GM18526 (cell line): ENCODE measurements around the gene PTPRN2.

Source experiments
- POLR2A ChIP-seq: IDR thresholded peaks from 3 replicates; pipeline ENCODE4 v1.6.1; 2011; ENCODE audit not compliant: insufficient read length; ENCODE audit errors: extremely low read depth

Gene PTPRN2

DNA sequence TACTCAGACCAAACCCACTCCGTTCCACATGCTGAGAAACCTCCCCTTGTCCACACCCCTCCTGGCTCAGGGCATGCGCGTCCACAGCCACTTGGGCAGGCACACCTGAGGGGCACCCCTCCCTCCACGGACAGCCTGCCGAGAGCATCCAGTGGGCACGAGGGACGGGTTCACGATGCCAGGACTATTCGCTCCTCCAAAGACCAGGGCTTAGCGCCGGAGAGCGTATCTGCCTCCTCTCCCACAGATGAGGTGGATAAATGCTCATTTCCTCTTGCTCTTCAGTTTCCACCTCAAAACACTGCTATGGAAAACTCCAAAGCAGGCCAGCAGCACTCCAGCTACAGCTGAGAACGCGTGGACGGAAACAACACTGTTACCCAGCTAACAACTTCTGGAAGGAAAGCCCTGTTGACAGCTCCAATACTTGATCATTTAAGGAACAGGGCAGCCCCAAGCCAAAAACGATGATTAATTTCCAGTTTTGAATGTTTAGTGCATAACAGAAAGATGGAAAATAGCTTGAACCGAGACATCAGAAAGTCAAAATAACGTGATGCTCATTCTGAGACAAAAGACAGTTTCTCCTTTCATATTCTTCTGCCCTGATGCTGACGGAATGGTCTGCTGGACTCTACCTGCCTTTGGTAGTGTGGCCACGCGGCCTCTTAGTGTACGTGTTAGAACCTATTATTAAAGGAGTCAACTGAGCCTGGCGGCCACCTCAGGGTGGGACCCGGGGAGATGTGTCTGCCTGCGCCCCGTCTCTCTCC, 1046.1 kb downstream of the PTPRN2 start:
- no peak for TF ChIP-seq POLR2A

DNA sequence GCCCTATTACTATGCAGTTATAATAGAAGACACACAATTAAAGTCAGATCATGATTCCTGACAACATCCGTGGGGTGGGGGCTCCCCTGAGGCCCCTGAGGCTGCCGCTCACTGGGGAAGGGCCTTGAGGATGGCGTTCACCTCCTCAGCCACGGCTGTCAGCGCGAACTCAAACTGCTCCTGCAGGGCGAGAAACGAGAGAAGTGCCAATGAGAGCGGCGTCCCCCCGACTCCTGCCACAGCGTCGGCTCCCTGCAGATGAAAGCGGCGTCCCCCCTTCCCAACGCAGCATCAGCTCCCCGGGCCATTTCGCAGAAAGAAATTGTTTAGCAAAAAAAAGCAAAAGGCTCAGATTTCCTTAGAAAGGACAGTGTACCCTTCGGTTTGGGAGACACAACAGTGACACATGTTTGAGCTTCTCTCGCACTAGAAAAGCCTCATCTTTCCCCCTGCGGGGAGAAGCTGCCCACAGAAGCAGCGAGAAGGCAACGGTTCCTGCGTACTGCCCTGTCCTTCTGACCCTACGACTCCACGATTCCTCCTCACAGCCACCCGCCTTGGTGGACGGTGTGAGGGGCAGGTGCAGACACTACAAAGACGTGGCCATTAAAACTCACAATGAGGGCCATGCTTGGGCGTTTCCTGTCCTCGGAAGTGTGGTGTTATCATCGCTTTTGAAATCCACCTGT, 1046.9 kb downstream of the PTPRN2 start:
- no peak for TF ChIP-seq POLR2A

DNA sequence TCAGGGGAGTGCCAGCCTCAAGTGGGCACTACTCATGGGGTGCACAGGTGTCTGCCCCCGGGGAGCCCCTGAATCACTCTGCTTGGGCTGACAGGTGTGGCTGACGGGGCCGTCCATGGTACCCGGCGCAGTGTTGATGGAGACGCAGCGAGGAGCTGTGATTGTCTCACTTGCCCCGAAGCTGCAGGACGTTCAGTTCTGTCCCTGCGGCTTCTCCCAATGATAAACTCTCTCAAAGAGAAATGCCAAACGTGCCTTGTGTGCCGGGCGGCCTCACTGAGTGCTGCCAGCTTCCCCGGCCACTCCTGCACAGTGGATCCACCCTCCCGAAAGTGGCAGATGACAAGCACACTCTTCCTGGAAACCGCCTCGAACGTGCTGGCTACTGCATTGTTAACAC, 1047.6 kb downstream of the PTPRN2 start:
- TF ChIP-seq POLR2A, result no peak

DNA sequence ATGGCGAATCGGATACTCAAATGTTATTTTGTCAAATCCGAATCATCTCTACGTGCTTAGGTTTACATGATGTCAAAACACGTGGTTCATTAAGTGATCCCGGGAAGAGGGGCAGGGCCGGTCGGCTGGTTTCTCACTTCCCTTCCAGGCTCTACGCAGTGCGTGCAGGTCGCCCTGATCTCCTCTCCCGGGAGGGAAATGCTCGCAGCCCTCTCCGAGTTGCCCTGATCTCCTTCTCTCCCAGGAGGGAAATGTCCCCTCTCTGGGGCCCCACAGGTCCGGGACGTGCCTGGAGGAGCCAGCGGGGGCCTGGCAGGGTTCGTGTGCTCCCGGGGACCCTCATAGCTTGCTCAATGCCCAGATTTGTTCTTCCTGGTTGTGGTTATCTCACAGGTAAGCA, 1048.1 kb downstream of the PTPRN2 start:
- TF ChIP-seq POLR2A, result no peak

DNA sequence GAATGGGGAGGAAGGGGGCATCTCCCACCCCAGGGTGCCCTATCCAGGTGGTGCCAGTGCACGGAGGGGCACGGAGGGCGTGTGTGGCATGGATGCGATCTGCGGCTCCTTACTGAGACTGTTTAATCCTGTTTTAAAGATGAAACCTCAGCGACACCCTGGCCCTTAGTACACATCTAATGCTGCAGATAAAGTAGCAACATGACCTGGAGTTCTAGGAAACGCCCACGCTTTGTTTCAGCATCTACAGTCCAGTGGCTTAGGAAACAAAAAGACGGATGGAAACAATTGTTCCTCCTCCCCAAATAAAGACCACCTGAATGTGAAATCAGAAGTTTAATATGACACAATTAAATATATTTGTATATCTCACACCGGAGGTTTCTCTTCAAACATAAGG, 1048.9 kb downstream of the PTPRN2 start:
- no peak for TF ChIP-seq POLR2A

DNA sequence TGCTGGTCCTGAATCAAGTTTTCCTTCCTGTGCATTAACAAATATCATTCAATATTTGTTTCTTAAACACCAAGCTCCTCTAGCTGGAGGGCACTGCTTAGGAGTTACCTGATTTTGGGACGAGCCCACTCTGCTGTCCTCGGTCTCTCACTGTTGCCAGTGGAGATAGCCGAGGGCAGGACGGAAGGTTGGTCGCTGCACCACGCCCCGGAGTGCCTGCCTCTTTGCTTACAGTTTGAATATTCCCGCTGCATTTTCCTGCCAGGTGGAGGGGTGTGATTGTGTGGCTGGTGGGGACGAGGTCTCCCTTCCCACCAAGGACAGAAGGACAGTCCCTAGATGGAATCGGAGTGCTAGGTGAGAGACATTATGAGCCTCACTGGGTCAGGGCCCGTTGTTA, 1049.3 kb downstream of the PTPRN2 start:
- TF ChIP-seq POLR2A, result no peak

DNA sequence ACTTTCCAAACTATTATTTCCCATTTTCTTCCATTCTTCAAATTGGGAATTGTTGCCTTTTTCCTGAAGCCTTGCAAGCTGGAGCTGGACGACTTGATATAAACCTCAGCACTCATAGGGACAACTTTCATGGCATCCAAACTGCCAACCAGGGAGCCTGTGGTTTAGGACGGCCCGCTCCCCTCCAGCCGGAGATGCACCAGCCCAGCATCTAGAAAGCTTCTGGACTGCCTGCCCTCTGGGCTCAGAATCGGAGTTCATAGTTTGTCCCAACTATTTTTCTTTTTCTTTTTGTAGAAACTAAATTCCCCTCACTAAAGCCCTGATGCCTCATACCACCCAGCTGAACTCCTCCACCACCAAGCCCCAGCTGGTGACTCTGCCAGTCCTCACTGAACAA, 1050.6 kb downstream of the PTPRN2 start:
- TF ChIP-seq POLR2A, result no peak

DNA sequence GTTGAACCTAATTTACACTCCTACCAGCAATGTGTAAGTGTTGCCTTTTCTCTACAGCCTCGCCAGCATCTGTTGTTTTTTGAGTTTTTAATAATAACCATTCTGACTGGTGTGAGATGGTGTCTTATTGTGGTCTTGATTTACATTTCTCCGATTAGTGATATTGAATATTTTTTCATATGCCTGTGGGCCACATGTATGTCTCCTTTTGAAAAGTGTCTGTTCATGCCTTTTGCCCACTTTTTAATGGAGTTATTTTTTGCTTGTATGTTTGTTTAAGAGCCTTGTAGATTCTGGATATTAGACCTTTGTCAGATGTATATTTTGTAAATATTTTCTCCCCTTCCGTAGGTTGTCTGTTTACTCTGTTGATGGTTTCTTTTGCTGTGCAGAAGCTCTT, 1055.6 kb downstream of the PTPRN2 start:
- TF ChIP-seq POLR2A, result no peak

DNA sequence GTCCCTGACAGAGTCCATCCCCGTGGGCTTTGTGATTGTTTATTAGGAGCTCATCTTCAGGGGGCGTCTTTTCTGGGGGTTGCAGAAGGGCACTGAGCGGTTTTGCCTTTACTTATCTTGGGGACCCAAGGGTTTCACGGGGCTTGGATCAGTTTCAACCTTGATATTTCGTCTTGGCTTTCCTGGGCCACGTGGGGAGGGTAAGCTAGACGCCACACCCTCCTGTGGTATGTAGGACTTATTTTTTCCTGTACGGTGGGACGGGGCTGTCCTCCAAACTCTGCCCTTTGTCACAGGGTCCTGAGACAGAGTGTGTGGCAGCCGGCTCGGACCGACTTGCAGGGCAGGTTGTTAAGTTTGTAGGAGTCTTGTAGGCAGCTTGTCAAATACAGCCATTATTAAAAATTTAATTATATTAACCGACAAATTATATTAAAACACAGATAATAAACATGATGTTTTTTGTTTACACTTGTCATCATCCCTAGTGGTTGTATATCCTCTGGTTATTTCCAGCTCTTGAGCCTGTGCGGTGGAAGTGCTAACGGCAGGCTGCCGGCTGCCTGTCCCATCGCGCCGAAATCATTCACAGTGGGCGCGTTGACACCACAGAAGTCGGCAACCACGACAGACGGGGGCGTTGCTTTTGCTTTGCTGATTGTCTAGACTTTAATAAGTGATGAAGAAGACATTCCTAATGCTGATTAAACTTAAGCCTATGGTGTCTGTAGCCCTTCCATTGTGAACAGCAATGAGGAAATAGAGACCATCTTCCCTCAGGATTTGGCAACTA, 1057.7 kb downstream of the PTPRN2 start:
- no peak for TF ChIP-seq POLR2A

DNA sequence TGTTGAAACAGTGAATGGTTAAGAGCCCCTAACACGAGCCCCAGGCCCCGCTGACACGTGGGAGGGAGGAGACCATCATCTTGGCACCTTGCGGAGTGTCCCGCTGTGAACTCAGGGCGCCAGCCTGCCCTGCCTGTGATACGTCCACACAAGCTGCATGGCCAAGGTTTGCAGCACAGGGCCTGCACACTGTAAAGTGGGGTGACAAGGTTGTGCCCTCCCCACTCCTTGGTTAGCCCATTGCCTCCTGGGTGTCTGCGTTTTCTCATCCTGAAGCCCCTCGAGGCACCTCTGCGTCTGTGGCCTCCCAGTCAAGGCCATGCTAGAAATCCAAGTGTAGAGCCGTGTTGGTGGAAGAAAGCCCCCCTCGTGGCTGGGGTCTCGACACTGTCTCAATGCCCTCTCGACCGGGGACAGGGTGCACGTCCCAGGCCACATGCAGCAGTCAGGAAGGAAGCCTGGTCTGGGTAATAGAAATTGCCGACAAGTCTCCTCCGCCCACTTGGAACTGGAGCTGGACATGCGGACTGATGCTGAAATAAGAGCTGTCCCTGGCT, 1058.8 kb downstream of the PTPRN2 start:
- TF ChIP-seq POLR2A, result no peak

DNA sequence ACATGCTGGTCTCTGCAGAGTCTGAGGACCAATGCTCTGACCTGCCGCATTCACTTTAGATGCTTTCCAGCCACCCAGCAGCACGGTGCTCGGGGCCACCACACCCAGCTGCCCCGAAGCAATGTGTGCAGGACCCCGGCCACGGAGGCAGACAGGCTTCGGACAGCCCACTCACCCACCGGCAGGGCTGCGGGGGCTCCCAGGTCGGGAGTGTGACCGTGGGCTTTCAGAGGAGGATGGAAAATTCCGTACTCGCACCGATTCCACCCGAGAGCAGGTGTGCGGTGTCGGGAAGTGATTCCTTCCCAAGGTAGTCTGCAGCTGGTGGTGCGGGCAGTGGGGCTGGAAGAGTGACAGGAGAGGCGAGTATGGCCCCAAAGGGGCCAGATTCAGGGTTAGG, 1059.9 kb downstream of the PTPRN2 start:
- no peak for TF ChIP-seq POLR2A

DNA sequence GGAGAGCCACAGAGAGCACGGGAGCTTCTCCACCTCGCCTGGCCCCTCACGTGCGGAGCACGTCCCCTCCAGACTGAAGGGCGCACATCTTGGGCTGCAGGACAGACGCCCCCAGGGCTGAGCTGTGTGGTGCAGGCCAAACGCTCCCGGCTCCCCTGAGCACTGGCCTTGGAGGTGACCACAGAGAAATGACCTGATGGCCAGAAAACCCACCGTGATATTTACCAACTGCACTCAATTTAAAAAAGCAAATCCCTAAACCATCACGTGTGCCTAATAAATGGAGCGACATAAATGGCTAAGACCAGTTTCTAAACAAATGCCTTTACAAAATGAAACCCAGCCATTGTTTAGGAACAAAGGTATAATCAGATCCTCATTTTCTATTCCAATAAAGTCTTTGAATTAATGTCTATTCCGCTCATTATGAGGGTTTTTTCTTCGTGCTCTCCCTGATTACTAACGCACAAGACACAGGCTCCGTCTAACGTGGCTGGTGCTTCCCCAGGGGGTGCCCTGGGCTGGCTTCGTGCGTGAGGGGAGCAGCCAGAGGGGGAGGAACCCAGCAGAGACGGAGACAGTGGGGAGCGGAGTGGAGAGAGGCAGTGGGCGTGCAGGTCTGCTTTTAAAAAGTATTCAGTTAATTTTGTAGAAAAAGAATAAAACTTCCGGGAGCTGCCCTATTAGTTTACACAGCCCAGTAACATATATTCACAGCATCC, 1060.5 kb downstream of the PTPRN2 start:
- no peak for TF ChIP-seq POLR2A

DNA sequence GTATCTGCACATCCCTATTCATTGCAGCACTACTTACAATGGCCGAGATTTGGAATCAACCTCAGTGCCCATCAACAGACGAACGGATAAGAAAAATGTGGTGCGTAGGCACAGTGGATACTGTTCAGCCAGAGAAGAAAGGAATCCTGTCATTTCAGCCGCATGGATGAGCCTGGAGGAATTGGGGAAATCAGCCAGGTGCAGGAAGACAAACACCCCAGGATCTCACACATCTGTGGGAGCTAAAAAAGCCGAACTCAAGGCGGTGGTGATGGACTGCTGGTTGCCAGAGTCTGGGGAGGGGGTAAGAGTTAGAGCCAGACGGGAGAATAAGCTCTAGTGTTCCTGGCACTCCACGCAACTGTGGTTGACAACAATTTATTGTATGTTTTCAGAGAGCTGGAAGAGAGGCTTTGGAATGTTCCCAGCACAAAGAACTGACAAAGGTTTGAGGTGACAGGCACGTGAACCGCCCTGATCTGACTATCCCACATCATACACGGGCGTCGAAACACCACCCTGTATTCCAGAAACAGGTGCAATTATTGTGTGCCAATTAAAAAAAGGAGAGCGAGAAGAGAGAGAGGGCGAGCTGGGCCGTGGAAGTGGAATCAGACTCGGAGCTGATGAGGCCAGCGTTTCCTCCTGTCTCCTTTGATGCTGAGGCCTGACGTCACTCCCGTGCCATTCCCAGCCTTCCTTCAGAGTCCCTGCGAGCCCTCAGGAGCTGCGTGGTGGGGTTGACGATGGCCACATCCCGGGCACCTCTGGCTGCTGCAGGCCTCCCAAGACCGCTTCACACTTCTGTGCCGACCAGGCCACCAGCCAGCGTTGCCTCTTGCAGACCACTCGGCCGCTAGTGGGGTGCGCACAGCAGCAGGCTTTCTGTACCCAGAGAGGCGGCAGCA, 1061.4 kb downstream of the PTPRN2 start:
- TF ChIP-seq POLR2A, result no peak

DNA sequence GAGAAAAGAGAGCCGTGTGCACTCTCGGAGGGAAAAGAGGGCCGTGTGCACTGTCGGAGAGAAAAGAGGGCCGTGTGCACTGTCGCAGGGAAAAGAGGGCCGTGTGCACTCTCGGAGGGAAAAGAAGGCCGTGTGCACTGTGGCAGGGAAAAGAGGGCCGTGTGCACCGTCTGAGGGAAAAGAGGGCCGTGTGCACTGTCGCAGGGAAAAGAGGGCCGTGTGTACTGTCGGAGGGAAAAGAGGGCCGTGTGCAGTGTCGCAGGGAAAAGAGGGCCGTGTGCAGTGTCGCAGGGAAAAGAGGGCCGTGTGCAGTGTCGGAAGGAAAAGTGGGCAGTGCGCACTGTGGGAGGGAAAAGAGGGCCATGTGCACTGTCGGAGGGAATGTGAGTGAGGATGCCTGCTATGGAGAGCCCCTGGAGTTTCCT, 1062.1 kb downstream of the PTPRN2 start:
- no peak for TF ChIP-seq POLR2A

DNA sequence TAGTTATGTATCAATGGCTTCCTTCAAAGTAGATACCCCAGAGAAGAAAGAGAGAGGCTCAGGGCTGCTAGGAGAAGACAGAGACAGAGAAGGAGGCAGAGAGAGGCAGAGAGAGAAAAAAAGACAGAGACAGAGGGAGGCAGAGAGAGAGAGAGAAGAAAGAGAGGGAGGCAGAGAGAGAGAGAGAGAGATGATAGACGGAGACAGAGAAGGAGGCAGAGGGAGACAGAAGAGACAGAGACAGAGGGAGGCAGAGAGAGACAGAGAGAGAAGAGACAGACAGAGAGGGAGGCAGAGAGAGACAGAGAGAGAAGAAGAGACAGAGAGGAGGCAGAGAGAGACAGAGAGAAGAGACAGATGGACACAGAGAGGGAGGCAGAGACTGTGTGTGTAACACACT, 1062.9 kb downstream of the PTPRN2 start:
- no peak for TF ChIP-seq POLR2A
